Measurements from ENCODE around the gene PNPLA8.

Gene PNPLA8

GRCh38 chr7:108499566-108499965 lies 26.4 kb downstream of the PNPLA8 start:
- H3K27ac ChIP-seq = no peak overlapping the region
- TF ChIP-seq CTCF (conservative IDR thresholded peaks at IDR 0.05) = no peak

GRCh38 chr7:108498481-108498880 lies 27.5 kb downstream of the PNPLA8 start:
- H3K27ac ChIP-seq = no peak overlapping the region
- TF ChIP-seq CTCF (conservative IDR thresholded peaks at IDR 0.05) = no peak

GRCh38 chr7:108497082-108497725 lies 28.7 kb downstream of the PNPLA8 start:
- peak; percentile 90 for TF ChIP-seq CTCF (conservative IDR thresholded peaks at IDR 0.05)
- H3K27ac ChIP-seq = no peak overlapping the region

- no peak for TF ChIP-seq CTCF (conservative IDR thresholded peaks at IDR 0.05)
- no peak overlapping the region for H3K27ac ChIP-seq
Measured at GRCh38 chr7:108492742-108493141, 33.2 kb downstream of the PNPLA8 start.

- no peak for TF ChIP-seq CTCF (conservative IDR thresholded peaks at IDR 0.05)
- no peak overlapping the region for H3K27ac ChIP-seq
Measured at GRCh38 chr7:108488768-108489538, 37.0 kb downstream of the PNPLA8 start.

GRCh38 chr7:108487646-108488045 lies 38.3 kb downstream of the PNPLA8 start:
- TF ChIP-seq CTCF (conservative IDR thresholded peaks at IDR 0.05) = no peak

GRCh38 chr7:108486291-108486966 lies 39.5 kb downstream of the PNPLA8 start:
- TF ChIP-seq CTCF (conservative IDR thresholded peaks at IDR 0.05) = no peak
- H3K27ac ChIP-seq = no peak overlapping the region

More at GRCh38 chr7:108487646-108488045, 38.3 kb downstream of the PNPLA8 start:
- H3K27ac ChIP-seq = no peak overlapping the region

All from VCaP (cell line).